OCI-LY3 (cell line): ENCODE data around the gene TTC16.

Experiments
- H2AFZ ChIP-seq: fragments of 200-600, 300-600 bp; shearing (Covaris generic); 2 replicates; pipeline ENCODE4 v1.6.0; 2014; ENCODE audit warnings: antibody characterized with exemption, low read depth, low read length
- H3K27ac ChIP-seq: fragments of 200-600, 300-600 bp; sonication (generic); 2 replicates; pipeline ENCODE4 v1.5.1; 2014; ENCODE audit warnings: mild to moderate bottlenecking, low read length, moderate library complexity, mixed read lengths
- H3K27me3 ChIP-seq: fragments of 200-600, 300-600 bp; sonication (generic); 2 replicates; pipeline ENCODE4 v1.6.1; 2014; ENCODE audit warnings: low read depth, low read length, mixed read lengths
- H3K36me3 ChIP-seq: fragments of 200-600, 300-600 bp; sonication (generic); replicated peaks from 2 replicates; pipeline ENCODE3; 2014; ENCODE audit warnings: low read depth, low read length, mixed read lengths
- H3K4me1 ChIP-seq: fragments of 300-600, 200-600 bp; sonication (generic); 2 replicates; pipeline ENCODE4 v1.6.1; 2014; ENCODE audit warnings: low read length, mixed read lengths
- H3K4me2 ChIP-seq: fragments of 200-600, 300-600 bp; sonication (generic); 2 replicates; pipeline ENCODE4 v1.6.1; 2014; ENCODE audit warnings: low read length, mixed read lengths
- H3K4me3 ChIP-seq: fragments of 300-600, 200-600 bp; sonication (generic); 2 replicates; pipeline ENCODE4 v1.5.1; 2014; ENCODE audit warnings: antibody characterized with exemption, mild to moderate bottlenecking, low read length, moderate library complexity
- H3K79me2 ChIP-seq: fragments of 300-600, 200-600 bp; shearing (Covaris generic); 2 replicates; pipeline ENCODE4 v1.6.1; 2014; ENCODE audit warnings: mild to moderate bottlenecking, low read length, mixed read lengths
- H3K9ac ChIP-seq: fragments of 300-600, 200-600 bp; shearing (Covaris generic); 2 replicates; pipeline ENCODE4 v1.6.0; 2014; ENCODE audit warnings: mild to moderate bottlenecking, low read length, moderate library complexity
- H3K9me3 ChIP-seq: fragments of 200-600, 300-600 bp; shearing (Covaris generic); 2 replicates; pipeline ENCODE4 v1.6.1; 2014; ENCODE audit warnings: low read length, mixed read lengths; ENCODE audit not compliant: insufficient read depth
- H4K20me1 ChIP-seq: fragments of 200-600, 300-600 bp; sonication (generic); 2 replicates; pipeline ENCODE4 v1.6.1; 2016; ENCODE audit warnings: low read length, mixed read lengths; ENCODE audit not compliant: insufficient read depth
- EZH2phosphoT487 ChIP-seq: fragments of 200-600 bp; shearing (Covaris generic); IDR thresholded peaks from 2 replicates; pipeline ENCODE4 v1.6.1; 2018; ENCODE audit warnings: antibody characterized with exemption, mixed run types, low read depth
- TF ChIP-seq, protein P1 (sequence below): fragments of 200-600, 300-600 bp; sonication (generic); IDR thresholded peaks from 2 replicates; pipeline ENCODE4 v1.5.1; 2014; ENCODE audit warnings: antibody characterized with exemption, low read length, low read depth

The TTC16 gene

GRCh38 chr9:127676638-127677037 lies 39.2 kb upstream of the TTC16 start:
- Histone ChIP-seq H3K4me1 (no peaks in the 10 kb centered on the region), H3K27ac (no peak overlapping the region), H3K9me3 (no peaks in the 10 kb centered on the region), H3K4me2 (no peak overlapping the region), H3K36me3 (no peaks in the 10 kb centered on the region), H3K79me2 (no peaks in the 10 kb centered on the region), H4K20me1 (no peaks in the 10 kb centered on the region), H3K9ac (no peak overlapping the region), H3K27me3 (no peaks in the 10 kb centered on the region), H2AFZ (no peak overlapping the region), H3K4me3 (no peak overlapping the region)
- TF ChIP-seq, protein P1, sequence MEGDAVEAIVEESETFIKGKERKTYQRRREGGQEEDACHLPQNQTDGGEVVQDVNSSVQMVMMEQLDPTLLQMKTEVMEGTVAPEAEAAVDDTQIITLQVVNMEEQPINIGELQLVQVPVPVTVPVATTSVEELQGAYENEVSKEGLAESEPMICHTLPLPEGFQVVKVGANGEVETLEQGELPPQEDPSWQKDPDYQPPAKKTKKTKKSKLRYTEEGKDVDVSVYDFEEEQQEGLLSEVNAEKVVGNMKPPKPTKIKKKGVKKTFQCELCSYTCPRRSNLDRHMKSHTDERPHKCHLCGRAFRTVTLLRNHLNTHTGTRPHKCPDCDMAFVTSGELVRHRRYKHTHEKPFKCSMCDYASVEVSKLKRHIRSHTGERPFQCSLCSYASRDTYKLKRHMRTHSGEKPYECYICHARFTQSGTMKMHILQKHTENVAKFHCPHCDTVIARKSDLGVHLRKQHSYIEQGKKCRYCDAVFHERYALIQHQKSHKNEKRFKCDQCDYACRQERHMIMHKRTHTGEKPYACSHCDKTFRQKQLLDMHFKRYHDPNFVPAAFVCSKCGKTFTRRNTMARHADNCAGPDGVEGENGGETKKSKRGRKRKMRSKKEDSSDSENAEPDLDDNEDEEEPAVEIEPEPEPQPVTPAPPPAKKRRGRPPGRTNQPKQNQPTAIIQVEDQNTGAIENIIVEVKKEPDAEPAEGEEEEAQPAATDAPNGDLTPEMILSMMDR, result no peak
- TF ChIP-seq EZH2phosphoT487, result no peak

DNA sequence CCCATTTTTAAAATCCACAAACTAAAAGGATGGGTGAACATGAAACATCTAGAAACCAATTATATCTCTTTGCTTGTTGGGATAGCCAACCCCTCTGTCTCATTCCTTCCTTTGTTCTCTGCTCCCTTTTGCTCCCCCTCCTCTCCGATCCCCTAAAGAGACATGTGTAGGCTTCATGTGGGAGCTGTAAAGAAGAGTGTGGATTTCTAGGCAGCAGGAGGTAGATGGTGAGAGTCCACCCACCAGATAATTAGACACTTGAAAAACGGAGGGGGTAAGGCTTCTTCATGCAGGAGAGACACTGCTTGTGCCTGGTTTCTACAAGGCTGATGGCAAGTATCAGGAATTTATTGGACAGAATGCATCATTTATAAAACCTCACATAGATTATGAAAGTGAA lies 36.4 kb upstream of the TTC16 start:
- no peaks in the 10 kb centered on the region for H3K9me3 ChIP-seq
- H3K79me2 ChIP-seq, result no peaks in the 10 kb centered on the region
- H3K27me3 ChIP-seq, result no peaks in the 10 kb centered on the region
- H3K36me3 ChIP-seq, result no peaks in the 10 kb centered on the region
- no peaks in the 10 kb centered on the region for H4K20me1 ChIP-seq
- no peak overlapping the region for H3K4me3 ChIP-seq
- TF ChIP-seq, protein P1, result no peak
- TF ChIP-seq EZH2phosphoT487, result no peak
- H3K27ac ChIP-seq, result no peak overlapping the region
- no peak overlapping the region for H3K9ac ChIP-seq
- H3K4me2 ChIP-seq, result no peak overlapping the region
- no peaks in the 10 kb centered on the region for H3K4me1 ChIP-seq
- H2AFZ ChIP-seq, result no peak overlapping the region

- Histone ChIP-seq H3K4me1 (no peaks in the 10 kb centered on the region), H3K4me3 (no peak overlapping the region), H2AFZ (no peak overlapping the region), H4K20me1 (no peaks in the 10 kb centered on the region), H3K9ac (no peak overlapping the region), H3K4me2 (no peak overlapping the region), H3K9me3 (no peaks in the 10 kb centered on the region), H3K27me3 (no peaks in the 10 kb centered on the region), H3K27ac (no peak overlapping the region), H3K36me3 (no peaks in the 10 kb centered on the region), H3K79me2 (no peaks in the 10 kb centered on the region)
- TF ChIP-seq EZH2phosphoT487, result no peak
- TF ChIP-seq, protein P1, result no peak
Measured at GRCh38 chr9:127680226-127680625, 35.7 kb upstream of the TTC16 start.

- Histone ChIP-seq H3K4me3 (no peak overlapping the region), H3K27ac (no peak overlapping the region), H3K9ac (no peak overlapping the region), H3K27me3 (no peaks in the 10 kb centered on the region), H3K79me2 (no peaks in the 10 kb centered on the region), H3K9me3 (no peaks in the 10 kb centered on the region), H2AFZ (no peak overlapping the region), H3K4me1 (no peaks in the 10 kb centered on the region), H3K4me2 (no peak overlapping the region), H4K20me1 (no peaks in the 10 kb centered on the region), H3K36me3 (no peaks in the 10 kb centered on the region)
- no peak for TF ChIP-seq EZH2phosphoT487
- TF ChIP-seq, protein P1, result no peak
Measured at GRCh38 chr9:127680846-127681245, 35.0 kb upstream of the TTC16 start.
